HepG2 (cell line): ENCODE results near the gene DLX5. TPM values are rescaled to one million over a fixed set of nuclear protein-coding genes. Genes with fewer than 3 reads are reported as not detected.

Experiments
- AGO1 ChIP-seq: fragments of 200-400 bp; formaldehyde crosslinking; IDR thresholded peaks from 2 replicates; pipeline ENCODE4 v1.6.1; 2017; ENCODE audit warnings: mild to moderate bottlenecking, low read depth, low read length, moderate library complexity; ENCODE audit not compliant: poor library complexity, severe bottlenecking
- ARID5B ChIP-seq: IDR thresholded peaks from 2 replicates; pipeline ENCODE4 v1.4.0; 2020; ENCODE audit warnings: mild to moderate bottlenecking, missing genetic modification reagents
- FOXJ3 ChIP-seq: sonication (generic); formaldehyde crosslinking; IDR thresholded peaks from 2 replicates; pipeline ENCODE4 v1.4.0; 2020; ENCODE audit warnings: missing genetic modification reagents, mild to moderate bottlenecking, borderline replicate concordance
- KLF6 ChIP-seq: IDR thresholded peaks from 2 replicates; pipeline ENCODE4 v1.8.0; 2016; ENCODE audit warnings: missing biosample characterization, missing genetic modification reagents
- MBD4 ChIP-seq: IDR thresholded peaks from 2 replicates; pipeline ENCODE4 v1.6.1; 2012; ENCODE audit warnings: low read length, inconsistent platforms, borderline replicate concordance
- SP5 ChIP-seq: IDR thresholded peaks from 2 replicates; pipeline ENCODE4 v1.6.1; 2016; ENCODE audit warnings: low read depth, borderline replicate concordance
- ZBTB7B ChIP-seq: sonication (generic); formaldehyde crosslinking; IDR thresholded peaks from 2 replicates; pipeline ENCODE4 v1.4.0; 2020; ENCODE audit warnings: missing genetic modification reagents
- ZMYM4 ChIP-seq: sonication (generic); formaldehyde crosslinking; IDR thresholded peaks from 2 replicates; pipeline ENCODE4 v1.8.1; 2023; ENCODE audit warnings: mild to moderate bottlenecking, missing genetic modification reagents
- ZNF3 ChIP-seq: IDR thresholded peaks from 2 replicates; pipeline ENCODE4 v1.7.0; 2017; ENCODE audit warnings: inconsistent platforms
- ZNF691 ChIP-seq: sonication (generic); formaldehyde crosslinking; IDR thresholded peaks from 2 replicates; pipeline ENCODE4 v1.4.0; 2020; ENCODE audit warnings: missing genetic modification reagents, low read depth, mild to moderate bottlenecking, borderline replicate concordance
- polyA plus RNA-seq, 8 experiments: library from polyadenylated mRNA; depleted of rRNA in 3 of 8; stranded (reverse) in 7 of 8; unstranded in 1 of 8; fragments of >200 nt; fragmentation: Illumina TruSeq in 4 of 8; extraction: Trizol in 4 of 8; gene quantifications; 2 replicates each; pipeline versions ENCODE4 v1.2.1 to v1.2.3, GENCODE V29; 2011 to 2016; ENCODE audit warnings: low read depth in 4 of 8, missing spikeins in 1 of 8, mixed read lengths in 1 of 8; ENCODE audit not compliant: insufficient read depth in 1 of 8
- total RNA-seq, 5 experiments: library from RNA; depleted of rRNA; stranded (reverse); fragments of >200 nt; fragmentation: Illumina TruSeq; extraction: Trizol; gene quantifications; 2 replicates each; pipeline ENCODE4 v1.2.3, GENCODE V29; 2016; ENCODE audit warnings: low read depth in 1 of 5
- TF ChIP-seq, protein P1 (sequence below): sonication (generic); formaldehyde crosslinking; IDR thresholded peaks from 2 replicates; pipeline ENCODE4 v1.4.0; 2020; ENCODE audit warnings: mild to moderate bottlenecking, missing genetic modification reagents
- TF ChIP-seq, protein P2 (sequence below): sonication (generic); formaldehyde crosslinking; IDR thresholded peaks from 2 replicates; pipeline ENCODE4 v1.8.0; 2023; ENCODE audit warnings: mild to moderate bottlenecking, missing genetic modification reagents
- TF ChIP-seq, protein P3 (sequence below): sonication (generic); formaldehyde crosslinking; IDR thresholded peaks from 2 replicates; pipeline ENCODE4 v1.4.0; 2020; ENCODE audit warnings: low read depth, missing genetic modification reagents
- TF ChIP-seq, protein P4 (sequence below): fragments of 450-650 bp; IDR thresholded peaks from 2 replicates; pipeline ENCODE4 v1.6.1; 2017

DLX5 gene
- total and polyA plus RNA-seq, 2 of the 13 experiments (the other 11 are each of a cell fraction or from before 2014, with no cell fraction given): not detected

DNA sequence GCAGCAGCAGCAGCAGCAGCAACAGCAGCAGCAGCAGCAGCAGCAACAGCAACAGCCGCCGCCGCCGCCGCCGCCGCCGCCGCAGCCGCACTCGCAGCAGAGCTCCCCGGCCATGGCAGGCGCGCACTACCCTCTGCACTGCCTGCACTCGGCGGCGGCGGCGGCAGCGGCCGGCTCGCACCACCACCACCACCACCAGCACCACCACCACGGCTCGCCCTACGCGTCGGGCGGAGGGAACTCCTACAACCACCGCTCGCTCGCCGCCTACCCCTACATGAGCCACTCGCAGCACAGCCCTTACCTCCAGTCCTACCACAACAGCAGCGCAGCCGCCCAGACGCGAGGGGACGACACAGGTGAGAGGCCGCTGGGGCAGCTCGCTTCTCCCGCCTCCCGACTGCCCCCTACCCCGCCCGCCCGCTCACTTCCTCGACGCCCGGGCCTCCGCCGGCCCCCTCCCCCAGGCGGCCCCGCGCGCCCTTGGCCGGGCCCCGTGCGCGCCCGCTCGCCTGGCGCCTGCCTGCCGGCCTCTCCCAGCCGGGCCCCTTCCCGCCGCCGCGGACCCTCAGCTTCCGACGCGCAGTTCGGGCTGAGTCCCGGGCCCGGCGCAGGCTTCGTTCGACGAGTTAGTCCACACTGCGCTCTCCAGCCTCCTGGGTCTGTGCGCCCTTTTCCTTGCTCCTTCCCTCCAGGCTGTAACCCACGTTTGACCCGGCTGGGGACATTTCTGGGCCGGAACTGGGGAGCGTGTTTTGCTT lies 18.4 kb downstream of the DLX5 start (continued):
- TF ChIP-seq, protein P1, sequence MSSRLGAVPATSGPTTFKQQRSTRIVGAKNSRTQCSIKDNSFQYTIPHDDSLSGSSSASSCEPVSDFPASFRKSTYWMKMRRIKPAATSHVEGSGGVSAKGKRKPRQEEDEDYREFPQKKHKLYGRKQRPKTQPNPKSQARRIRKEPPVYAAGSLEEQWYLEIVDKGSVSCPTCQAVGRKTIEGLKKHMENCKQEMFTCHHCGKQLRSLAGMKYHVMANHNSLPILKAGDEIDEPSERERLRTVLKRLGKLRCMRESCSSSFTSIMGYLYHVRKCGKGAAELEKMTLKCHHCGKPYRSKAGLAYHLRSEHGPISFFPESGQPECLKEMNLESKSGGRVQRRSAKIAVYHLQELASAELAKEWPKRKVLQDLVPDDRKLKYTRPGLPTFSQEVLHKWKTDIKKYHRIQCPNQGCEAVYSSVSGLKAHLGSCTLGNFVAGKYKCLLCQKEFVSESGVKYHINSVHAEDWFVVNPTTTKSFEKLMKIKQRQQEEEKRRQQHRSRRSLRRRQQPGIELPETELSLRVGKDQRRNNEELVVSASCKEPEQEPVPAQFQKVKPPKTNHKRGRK (CRISPR knock-in tag): no peak; the same call in 1 of the 2 replicates
- 0 out of 2 replicates have a peak, but pooled peaks have one; percentile 55 for TF ChIP-seq KLF6 (CRISPR knock-in tag)
- no peak for TF ChIP-seq ZNF3 (CRISPR knock-in tag)
- TF ChIP-seq ZBTB7B: peak; percentile 60; the same call in 1 of the 2 replicates
- no peak for TF ChIP-seq ZNF691 (CRISPR knock-in tag)
- peak; percentile 27; the same call in 1 of the 2 replicates for TF ChIP-seq ARID5B
- TF ChIP-seq, protein P2, sequence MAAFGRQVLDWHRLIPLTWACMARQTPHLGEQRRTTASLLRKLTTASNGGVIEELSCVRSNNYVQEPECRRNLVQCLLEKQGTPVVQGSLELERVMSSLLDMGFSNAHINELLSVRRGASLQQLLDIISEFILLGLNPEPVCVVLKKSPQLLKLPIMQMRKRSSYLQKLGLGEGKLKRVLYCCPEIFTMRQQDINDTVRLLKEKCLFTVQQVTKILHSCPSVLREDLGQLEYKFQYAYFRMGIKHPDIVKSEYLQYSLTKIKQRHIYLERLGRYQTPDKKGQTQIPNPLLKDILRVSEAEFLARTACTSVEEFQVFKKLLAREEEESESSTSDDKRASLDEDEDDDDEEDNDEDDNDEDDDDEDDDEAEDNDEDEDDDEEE (CRISPR knock-in tag): no peak
- 0 out of 2 replicates have a peak, but pooled peaks have one; percentile 17 for TF ChIP-seq SP5
- TF ChIP-seq, protein P3, sequence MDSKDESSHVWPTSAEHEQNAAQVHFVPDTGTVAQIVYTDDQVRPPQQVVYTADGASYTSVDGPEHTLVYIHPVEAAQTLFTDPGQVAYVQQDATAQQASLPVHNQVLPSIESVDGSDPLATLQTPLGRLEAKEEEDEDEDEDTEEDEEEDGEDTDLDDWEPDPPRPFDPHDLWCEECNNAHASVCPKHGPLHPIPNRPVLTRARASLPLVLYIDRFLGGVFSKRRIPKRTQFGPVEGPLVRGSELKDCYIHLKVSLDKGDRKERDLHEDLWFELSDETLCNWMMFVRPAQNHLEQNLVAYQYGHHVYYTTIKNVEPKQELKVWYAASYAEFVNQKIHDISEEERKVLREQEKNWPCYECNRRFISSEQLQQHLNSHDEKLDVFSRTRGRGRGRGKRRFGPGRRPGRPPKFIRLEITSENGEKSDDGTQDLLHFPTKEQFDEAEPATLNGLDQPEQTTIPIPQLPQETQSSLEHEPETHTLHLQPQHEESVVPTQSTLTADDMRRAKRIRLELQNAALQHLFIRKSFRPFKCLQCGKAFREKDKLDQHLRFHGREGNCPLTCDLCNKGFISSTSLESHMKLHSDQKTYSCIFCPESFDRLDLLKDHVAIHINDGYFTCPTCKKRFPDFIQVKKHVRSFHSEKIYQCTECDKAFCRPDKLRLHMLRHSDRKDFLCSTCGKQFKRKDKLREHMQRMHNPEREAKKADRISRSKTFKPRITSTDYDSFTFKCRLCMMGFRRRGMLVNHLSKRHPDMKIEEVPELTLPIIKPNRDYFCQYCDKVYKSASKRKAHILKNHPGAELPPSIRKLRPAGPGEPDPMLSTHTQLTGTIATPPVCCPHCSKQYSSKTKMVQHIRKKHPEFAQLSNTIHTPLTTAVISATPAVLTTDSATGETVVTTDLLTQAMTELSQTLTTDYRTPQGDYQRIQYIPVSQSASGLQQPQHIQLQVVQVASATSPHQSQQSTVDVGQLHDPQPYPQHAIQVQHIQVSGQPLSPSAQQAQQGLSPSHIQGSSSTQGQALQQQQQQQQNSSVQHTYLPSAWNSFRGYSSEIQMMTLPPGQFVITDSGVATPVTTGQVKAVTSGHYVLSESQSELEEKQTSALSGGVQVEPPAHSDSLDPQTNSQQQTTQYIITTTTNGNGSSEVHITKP (CRISPR knock-in tag): no peak
- TF ChIP-seq MBD4: no peak
- no peak for TF ChIP-seq FOXJ3 (CRISPR knock-in tag)
- TF ChIP-seq, protein P4, sequence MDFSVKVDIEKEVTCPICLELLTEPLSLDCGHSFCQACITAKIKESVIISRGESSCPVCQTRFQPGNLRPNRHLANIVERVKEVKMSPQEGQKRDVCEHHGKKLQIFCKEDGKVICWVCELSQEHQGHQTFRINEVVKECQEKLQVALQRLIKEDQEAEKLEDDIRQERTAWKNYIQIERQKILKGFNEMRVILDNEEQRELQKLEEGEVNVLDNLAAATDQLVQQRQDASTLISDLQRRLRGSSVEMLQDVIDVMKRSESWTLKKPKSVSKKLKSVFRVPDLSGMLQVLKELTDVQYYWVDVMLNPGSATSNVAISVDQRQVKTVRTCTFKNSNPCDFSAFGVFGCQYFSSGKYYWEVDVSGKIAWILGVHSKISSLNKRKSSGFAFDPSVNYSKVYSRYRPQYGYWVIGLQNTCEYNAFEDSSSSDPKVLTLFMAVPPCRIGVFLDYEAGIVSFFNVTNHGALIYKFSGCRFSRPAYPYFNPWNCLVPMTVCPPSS: no peak
- peak; percentile 63; the same call in 1 of the 2 replicates for TF ChIP-seq ZMYM4 (CRISPR knock-in tag)
- no peak for TF ChIP-seq AGO1
